HEK293 (cell line): ENCODE measurements around the gene AMPD2.

Experiments used
- EGR2 ChIP-seq: fragments of 450-650 bp; formaldehyde crosslinking; IDR thresholded peaks from 2 replicates; pipeline ENCODE4 v1.5.1; 2016; ENCODE audit warnings: low read depth, missing biosample characterization, missing genetic modification characterization
- GLIS1 ChIP-seq: fragments of 450-650 bp; formaldehyde crosslinking; IDR thresholded peaks from 2 replicates; pipeline ENCODE4 v1.5.1; 2016; ENCODE audit warnings: missing biosample characterization, missing genetic modification characterization
- REPIN1 ChIP-seq: fragments of 450-650 bp; formaldehyde crosslinking; IDR thresholded peaks from 2 replicates; pipeline ENCODE4 v1.5.1; 2017; ENCODE audit warnings: missing biosample characterization, missing genetic modification characterization, low read depth
- SCRT1 ChIP-seq: fragments of 450-650 bp; formaldehyde crosslinking; IDR thresholded peaks from 2 replicates; pipeline ENCODE4 v1.5.1; 2016; ENCODE audit warnings: missing biosample characterization, missing genetic modification characterization, borderline replicate concordance
- ZBTB17 ChIP-seq: fragments of 450-650 bp; formaldehyde crosslinking; IDR thresholded peaks from 2 replicates; pipeline ENCODE4 v1.5.1; 2016; ENCODE audit warnings: missing biosample characterization, missing genetic modification characterization
- ZBTB48 ChIP-seq: fragments of 450-650 bp; formaldehyde crosslinking; IDR thresholded peaks from 2 replicates; pipeline ENCODE4 v1.5.1; 2016; ENCODE audit warnings: missing biosample characterization, missing genetic modification characterization
- ZBTB8A ChIP-seq: fragments of 450-650 bp; formaldehyde crosslinking; IDR thresholded peaks from 2 replicates; pipeline ENCODE4 v1.5.1; 2016; ENCODE audit warnings: missing biosample characterization, missing genetic modification characterization
- ZNF10 ChIP-seq: fragments of 450-650 bp; formaldehyde crosslinking; IDR thresholded peaks from 2 replicates; pipeline ENCODE4 v1.5.1; 2017; ENCODE audit warnings: missing biosample characterization, missing genetic modification characterization
- ZNF175 ChIP-seq: fragments of 450-650 bp; formaldehyde crosslinking; IDR thresholded peaks from 2 replicates; pipeline ENCODE4 v1.5.1; 2016; ENCODE audit warnings: missing biosample characterization, missing genetic modification characterization
- ZNF19 ChIP-seq: fragments of 450-650 bp; formaldehyde crosslinking; IDR thresholded peaks from 2 replicates; pipeline ENCODE4; 2016; ENCODE audit warnings: missing biosample characterization, missing genetic modification characterization, low read depth
- ZNF449 ChIP-seq: fragments of 450-650 bp; formaldehyde crosslinking; IDR thresholded peaks from 2 replicates; pipeline ENCODE4 v1.5.1; 2017; ENCODE audit warnings: missing biosample characterization, mild to moderate bottlenecking, missing genetic modification characterization, moderate library complexity
- ZNF560 ChIP-seq: fragments of 450-650 bp; formaldehyde crosslinking; IDR thresholded peaks from 2 replicates; pipeline ENCODE4 v1.5.1; 2017; ENCODE audit warnings: missing biosample characterization, missing genetic modification characterization, borderline replicate concordance
- ZNF670 ChIP-seq: fragments of 450-650 bp; formaldehyde crosslinking; IDR thresholded peaks from 2 replicates; pipeline ENCODE4 v1.5.1; 2016; ENCODE audit warnings: missing biosample characterization, missing genetic modification characterization, low read depth
- ZNF768 ChIP-seq: fragments of 450-650 bp; formaldehyde crosslinking; IDR thresholded peaks from 2 replicates; pipeline ENCODE4 v1.5.1; 2018; ENCODE audit warnings: missing biosample characterization, mild to moderate bottlenecking, missing genetic modification characterization
- TF ChIP-seq, protein P1 (sequence below): fragments of 450-650 bp; formaldehyde crosslinking; conservative IDR thresholded peaks from 2 replicates; pipeline ENCODE4 v1.5.1; 2016; ENCODE audit warnings: low read depth, missing biosample characterization, missing genetic modification characterization
- TF ChIP-seq, protein P2 (sequence below): fragments of 450-650 bp; formaldehyde crosslinking; IDR thresholded peaks from 2 replicates; pipeline ENCODE4 v1.5.1; 2016; ENCODE audit warnings: missing biosample characterization, missing genetic modification characterization
- TF ChIP-seq, protein P3 (sequence below): fragments of 450-650 bp; formaldehyde crosslinking; conservative IDR thresholded peaks from 2 replicates; pipeline ENCODE4 v1.5.1; 2016; ENCODE audit warnings: low read depth, missing biosample characterization, missing genetic modification characterization
- TF ChIP-seq, protein P4 (sequence below): fragments of 450-650 bp; formaldehyde crosslinking; IDR thresholded peaks from 2 replicates; pipeline ENCODE4 v1.5.1; 2017; ENCODE audit warnings: missing biosample characterization, missing genetic modification characterization
- TF ChIP-seq, protein P5 (sequence below): fragments of 450-650 bp; formaldehyde crosslinking; IDR thresholded peaks from 2 replicates; pipeline ENCODE4 v1.5.1; 2016; ENCODE audit warnings: missing biosample characterization, missing genetic modification characterization

The AMPD2 gene

DNA sequence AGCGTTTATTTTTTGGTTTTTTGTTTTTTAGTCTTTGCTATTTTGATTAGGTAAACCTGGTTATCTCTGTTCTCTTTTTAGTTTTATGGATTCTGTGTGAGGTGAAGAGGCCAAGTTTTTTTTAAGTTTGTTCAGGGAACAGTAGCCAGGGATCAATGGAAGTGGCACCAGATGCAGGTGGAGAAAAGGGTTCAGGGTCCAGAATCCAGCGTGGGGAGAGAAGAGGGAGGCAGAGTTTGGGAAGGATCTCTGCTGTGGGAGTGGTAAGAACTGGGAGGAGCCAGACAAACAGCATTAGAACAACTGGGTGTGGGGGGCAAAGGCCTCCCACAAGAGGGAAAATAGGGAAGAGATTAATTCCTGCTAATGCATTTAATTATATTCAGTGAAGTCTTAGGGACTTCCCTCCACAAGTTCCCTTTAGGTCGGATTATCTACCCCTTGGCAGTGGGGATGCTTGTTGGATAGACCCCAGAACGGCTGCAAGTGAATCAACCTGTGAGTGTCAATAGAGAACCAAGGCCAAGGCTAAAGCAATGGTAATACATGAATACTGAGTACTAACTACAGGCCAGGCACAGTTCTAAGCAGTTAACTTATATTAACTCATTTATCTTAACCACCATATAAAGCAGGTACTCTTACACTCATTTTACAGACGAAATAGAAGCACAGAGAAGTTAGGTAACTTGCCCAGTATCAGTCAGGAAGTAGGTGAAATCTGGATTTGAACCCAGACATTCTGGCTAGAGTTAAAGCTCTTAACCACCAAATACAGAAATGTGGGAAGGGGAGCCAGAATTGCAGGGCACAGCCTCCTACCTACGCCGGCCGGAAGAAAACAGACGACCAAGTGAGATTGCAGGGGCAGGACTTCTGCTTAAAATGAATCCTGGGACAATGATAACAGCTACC is 719 bp upstream of the AMPD2 start (continued):
- TF ChIP-seq, protein P1, sequence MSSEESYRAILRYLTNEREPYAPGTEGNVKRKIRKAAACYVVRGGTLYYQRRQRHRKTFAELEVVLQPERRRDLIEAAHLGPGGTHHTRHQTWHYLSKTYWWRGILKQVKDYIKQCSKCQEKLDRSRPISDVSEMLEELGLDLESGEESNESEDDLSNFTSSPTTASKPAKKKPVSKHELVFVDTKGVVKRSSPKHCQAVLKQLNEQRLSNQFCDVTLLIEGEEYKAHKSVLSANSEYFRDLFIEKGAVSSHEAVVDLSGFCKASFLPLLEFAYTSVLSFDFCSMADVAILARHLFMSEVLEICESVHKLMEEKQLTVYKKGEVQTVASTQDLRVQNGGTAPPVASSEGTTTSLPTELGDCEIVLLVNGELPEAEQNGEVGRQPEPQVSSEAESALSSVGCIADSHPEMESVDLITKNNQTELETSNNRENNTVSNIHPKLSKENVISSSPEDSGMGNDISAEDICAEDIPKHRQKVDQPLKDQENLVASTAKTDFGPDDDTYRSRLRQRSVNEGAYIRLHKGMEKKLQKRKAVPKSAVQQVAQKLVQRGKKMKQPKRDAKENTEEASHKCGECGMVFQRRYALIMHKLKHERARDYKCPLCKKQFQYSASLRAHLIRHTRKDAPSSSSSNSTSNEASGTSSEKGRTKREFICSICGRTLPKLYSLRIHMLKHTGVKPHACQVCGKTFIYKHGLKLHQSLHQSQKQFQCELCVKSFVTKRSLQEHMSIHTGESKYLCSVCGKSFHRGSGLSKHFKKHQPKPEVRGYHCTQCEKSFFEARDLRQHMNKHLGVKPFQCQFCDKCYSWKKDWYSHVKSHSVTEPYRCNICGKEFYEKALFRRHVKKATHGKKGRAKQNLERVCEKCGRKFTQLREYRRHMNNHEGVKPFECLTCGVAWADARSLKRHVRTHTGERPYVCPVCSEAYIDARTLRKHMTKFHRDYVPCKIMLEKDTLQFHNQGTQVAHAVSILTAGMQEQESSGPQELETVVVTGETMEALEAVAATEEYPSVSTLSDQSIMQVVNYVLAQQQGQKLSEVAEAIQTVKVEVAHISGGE (tag by site-specific recombination), result peak; percentile 83
- TF ChIP-seq, protein P2, sequence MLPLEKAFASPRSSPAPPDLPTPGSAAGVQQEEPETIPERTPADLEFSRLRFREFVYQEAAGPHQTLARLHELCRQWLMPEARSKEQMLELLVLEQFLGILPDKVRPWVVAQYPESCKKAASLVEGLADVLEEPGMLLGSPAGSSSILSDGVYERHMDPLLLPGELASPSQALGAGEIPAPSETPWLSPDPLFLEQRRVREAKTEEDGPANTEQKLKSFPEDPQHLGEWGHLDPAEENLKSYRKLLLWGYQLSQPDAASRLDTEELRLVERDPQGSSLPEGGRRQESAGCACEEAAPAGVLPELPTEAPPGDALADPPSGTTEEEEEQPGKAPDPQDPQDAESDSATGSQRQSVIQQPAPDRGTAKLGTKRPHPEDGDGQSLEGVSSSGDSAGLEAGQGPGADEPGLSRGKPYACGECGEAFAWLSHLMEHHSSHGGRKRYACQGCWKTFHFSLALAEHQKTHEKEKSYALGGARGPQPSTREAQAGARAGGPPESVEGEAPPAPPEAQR, result no peak
- TF ChIP-seq ZNF560 (tag by site-specific recombination) (no peak), ZNF175 (tag by site-specific recombination) (no peak), ZBTB48 (tag by site-specific recombination) (peak; percentile 82), ZNF670 (no peak), GLIS1 (tag by site-specific recombination) (peak; percentile 31), EGR2 (tag by site-specific recombination) (peak; percentile 34; the same call in 1 of the 2 replicates), ZBTB8A (tag by site-specific recombination) (no peak), REPIN1 (tag by site-specific recombination) (0 out of 2 replicates have a peak, but pooled peaks have one; percentile 3), ZNF449 (no peak), ZNF768 (tag by site-specific recombination) (0 out of 2 replicates have a peak, but pooled peaks have one; percentile 53), ZNF10 (tag by site-specific recombination) (no peak), ZBTB17 (tag by site-specific recombination) (0 out of 2 replicates have a peak, but pooled peaks have one; percentile 1), ZNF19 (tag by site-specific recombination) (no peak), SCRT1 (tag by site-specific recombination) (no peak)
- TF ChIP-seq, protein P3, sequence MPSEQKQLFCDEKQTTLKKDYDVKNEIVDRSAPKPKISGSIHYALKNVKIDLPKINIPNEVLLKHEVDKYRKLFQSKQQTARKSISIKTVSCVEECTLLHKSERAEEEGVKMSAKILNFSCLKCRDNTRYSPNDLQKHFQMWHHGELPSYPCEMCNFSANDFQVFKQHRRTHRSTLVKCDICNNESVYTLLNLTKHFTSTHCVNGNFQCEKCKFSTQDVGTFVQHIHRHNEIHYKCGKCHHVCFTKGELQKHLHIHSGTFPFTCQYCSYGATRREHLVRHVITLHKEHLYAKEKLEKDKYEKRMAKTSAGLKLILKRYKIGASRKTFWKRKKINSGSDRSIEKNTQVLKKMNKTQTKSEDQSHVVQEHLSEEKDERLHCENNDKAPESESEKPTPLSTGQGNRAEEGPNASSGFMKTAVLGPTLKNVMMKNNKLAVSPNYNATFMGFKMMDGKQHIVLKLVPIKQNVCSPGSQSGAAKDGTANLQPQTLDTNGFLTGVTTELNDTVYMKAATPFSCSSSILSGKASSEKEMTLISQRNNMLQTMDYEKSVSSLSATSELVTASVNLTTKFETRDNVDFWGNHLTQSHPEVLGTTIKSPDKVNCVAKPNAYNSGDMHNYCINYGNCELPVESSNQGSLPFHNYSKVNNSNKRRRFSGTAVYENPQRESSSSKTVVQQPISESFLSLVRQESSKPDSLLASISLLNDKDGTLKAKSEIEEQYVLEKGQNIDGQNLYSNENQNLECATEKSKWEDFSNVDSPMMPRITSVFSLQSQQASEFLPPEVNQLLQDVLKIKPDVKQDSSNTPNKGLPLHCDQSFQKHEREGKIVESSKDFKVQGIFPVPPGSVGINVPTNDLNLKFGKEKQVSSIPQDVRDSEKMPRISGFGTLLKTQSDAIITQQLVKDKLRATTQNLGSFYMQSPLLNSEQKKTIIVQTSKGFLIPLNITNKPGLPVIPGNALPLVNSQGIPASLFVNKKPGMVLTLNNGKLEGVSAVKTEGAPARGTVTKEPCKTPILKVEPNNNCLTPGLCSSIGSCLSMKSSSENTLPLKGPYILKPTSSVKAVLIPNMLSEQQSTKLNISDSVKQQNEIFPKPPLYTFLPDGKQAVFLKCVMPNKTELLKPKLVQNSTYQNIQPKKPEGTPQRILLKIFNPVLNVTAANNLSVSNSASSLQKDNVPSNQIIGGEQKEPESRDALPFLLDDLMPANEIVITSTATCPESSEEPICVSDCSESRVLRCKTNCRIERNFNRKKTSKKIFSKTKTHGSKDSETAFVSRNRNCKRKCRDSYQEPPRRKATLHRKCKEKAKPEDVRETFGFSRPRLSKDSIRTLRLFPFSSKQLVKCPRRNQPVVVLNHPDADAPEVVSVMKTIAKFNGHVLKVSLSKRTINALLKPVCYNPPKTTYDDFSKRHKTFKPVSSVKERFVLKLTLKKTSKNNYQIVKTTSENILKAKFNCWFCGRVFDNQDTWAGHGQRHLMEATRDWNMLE, result no peak; the same call in 1 of the 2 replicates
- TF ChIP-seq, protein P4, sequence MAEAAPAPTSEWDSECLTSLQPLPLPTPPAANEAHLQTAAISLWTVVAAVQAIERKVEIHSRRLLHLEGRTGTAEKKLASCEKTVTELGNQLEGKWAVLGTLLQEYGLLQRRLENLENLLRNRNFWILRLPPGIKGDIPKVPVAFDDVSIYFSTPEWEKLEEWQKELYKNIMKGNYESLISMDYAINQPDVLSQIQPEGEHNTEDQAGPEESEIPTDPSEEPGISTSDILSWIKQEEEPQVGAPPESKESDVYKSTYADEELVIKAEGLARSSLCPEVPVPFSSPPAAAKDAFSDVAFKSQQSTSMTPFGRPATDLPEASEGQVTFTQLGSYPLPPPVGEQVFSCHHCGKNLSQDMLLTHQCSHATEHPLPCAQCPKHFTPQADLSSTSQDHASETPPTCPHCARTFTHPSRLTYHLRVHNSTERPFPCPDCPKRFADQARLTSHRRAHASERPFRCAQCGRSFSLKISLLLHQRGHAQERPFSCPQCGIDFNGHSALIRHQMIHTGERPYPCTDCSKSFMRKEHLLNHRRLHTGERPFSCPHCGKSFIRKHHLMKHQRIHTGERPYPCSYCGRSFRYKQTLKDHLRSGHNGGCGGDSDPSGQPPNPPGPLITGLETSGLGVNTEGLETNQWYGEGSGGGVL, result peak; percentile 41; the same call in 1 of the 2 replicates
- TF ChIP-seq, protein P5, sequence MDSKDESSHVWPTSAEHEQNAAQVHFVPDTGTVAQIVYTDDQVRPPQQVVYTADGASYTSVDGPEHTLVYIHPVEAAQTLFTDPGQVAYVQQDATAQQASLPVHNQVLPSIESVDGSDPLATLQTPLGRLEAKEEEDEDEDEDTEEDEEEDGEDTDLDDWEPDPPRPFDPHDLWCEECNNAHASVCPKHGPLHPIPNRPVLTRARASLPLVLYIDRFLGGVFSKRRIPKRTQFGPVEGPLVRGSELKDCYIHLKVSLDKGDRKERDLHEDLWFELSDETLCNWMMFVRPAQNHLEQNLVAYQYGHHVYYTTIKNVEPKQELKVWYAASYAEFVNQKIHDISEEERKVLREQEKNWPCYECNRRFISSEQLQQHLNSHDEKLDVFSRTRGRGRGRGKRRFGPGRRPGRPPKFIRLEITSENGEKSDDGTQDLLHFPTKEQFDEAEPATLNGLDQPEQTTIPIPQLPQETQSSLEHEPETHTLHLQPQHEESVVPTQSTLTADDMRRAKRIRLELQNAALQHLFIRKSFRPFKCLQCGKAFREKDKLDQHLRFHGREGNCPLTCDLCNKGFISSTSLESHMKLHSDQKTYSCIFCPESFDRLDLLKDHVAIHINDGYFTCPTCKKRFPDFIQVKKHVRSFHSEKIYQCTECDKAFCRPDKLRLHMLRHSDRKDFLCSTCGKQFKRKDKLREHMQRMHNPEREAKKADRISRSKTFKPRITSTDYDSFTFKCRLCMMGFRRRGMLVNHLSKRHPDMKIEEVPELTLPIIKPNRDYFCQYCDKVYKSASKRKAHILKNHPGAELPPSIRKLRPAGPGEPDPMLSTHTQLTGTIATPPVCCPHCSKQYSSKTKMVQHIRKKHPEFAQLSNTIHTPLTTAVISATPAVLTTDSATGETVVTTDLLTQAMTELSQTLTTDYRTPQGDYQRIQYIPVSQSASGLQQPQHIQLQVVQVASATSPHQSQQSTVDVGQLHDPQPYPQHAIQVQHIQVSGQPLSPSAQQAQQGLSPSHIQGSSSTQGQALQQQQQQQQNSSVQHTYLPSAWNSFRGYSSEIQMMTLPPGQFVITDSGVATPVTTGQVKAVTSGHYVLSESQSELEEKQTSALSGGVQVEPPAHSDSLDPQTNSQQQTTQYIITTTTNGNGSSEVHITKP (tag by site-specific recombination), result peak; percentile 79
